Thymus (tissue), 11 donors: ENCODE results near the gene RPAP3. TPM values are rescaled to one million over a fixed set of nuclear protein-coding genes. Genes with fewer than 3 reads are reported as not detected.

Experiments
- DNase-seq, 9 donors: peaks; one replicate each; pipeline ENCODE4 v3.0.0-alpha.2; 2013; ENCODE audit warnings: low spot score in 9 of 9, low read depth in 6 of 9, missing footprints in 1 of 9
- H3K27ac ChIP-seq, 2 donors: one replicate each; pipeline ENCODE4 v1.5.1; 2013; ENCODE audit warnings: control low read depth in 1 of 2, low read depth in 1 of 2, low read length in 1 of 2, mild to moderate bottlenecking in 1 of 2, moderate library complexity in 1 of 2
- H3K27me3 ChIP-seq, 2 donors: one replicate each; pipeline ENCODE4 v1.5.1; 2013; ENCODE audit warnings: low read length in 1 of 2; ENCODE audit not compliant: control insufficient read depth in 2 of 2, insufficient read depth in 1 of 2
- H3K36me3 ChIP-seq, 2 donors: one replicate each; pipeline ENCODE4 v1.5.1; 2013; ENCODE audit warnings: low read length in 1 of 2, mild to moderate bottlenecking in 1 of 2, moderate library complexity in 1 of 2; ENCODE audit not compliant: control insufficient read depth in 2 of 2, insufficient read depth in 2 of 2
- H3K4me1 ChIP-seq, 2 donors: one replicate each; pipeline ENCODE4 v1.5.1; 2013; ENCODE audit warnings: low read length in 2 of 2; ENCODE audit not compliant: control insufficient read depth in 2 of 2, insufficient read depth in 2 of 2
- H3K4me3 ChIP-seq, 2 donors: one replicate each; pipeline ENCODE4 v1.5.1; 2013; ENCODE audit warnings: low read length in 2 of 2, control low read depth in 1 of 2, mild to moderate bottlenecking in 1 of 2
- H3K9me3 ChIP-seq, 2 donors: one replicate each; pipeline ENCODE4 v1.5.1; 2013; ENCODE audit warnings: low read length in 1 of 2, mild to moderate bottlenecking in 1 of 2; ENCODE audit not compliant: control insufficient read depth in 2 of 2, insufficient read depth in 1 of 2
- WGBS: extraction: QIAGEN DNeasy Blood & Tissue Kit; methylation state at CpG from one replicate; pipeline ENCODE4 v1.1.7; 2013; 5-methylcytosine and 5-hydroxymethylcytosine counted together
- polyA plus RNA-seq: library from polyadenylated mRNA; stranded (reverse); fragments of 200-250 nt; gene quantifications from one replicate; pipeline ENCODE4 v1.2.3, GENCODE V29; 2013
- total RNA-seq: library from RNA; stranded (reverse); fragments of 120-200 nt; gene quantifications from one replicate; pipeline ENCODE4 v1.2.4, GENCODE V29; 2013
- donor health status: healthy.

RPAP3 gene
- total and polyA plus RNA-seq, 2 donors, result 20.9 to 30.5 TPM

- peak in 1 of 9 donors; percentile 36 for DNase-seq
- no peak overlapping the region for H3K27ac ChIP-seq
- H3K36me3 ChIP-seq, result no peaks in the 10 kb centered on the region
- no peak overlapping the region for H3K4me3 ChIP-seq
- no peaks in the 10 kb centered on the region for H3K9me3 ChIP-seq
- H3K4me1 ChIP-seq, result peaks cover 15 to 22% of the 10 kb centered on the region in 2 donors
- no peaks in the 10 kb centered on the region for H3K27me3 ChIP-seq
- 44% methylated on average over 5 of the region's 5 CpGs for WGBS
Observed at GRCh38 chr12:47707905-47708543, 2.2 kb upstream of the RPAP3 start.

- Histone ChIP-seq H3K36me3 (no peaks in the 10 kb centered on the region), H3K4me1 (peaks cover 15 to 20% of the 10 kb centered on the region in 2 donors), H3K9me3 (no peaks in the 10 kb centered on the region), H3K27ac (no peak overlapping the region), H3K27me3 (no peaks in the 10 kb centered on the region), H3K4me3 (no peak overlapping the region)
- no peak for DNase-seq
Observed at GRCh38 chr12:47707355-47707754, 1.5 kb upstream of the RPAP3 start.

- peak in 1 of 9 donors; percentile 30 for DNase-seq
- WGBS, result 5% methylated on average over 9 of the region's 9 CpGs
- H3K4me1 ChIP-seq, result peaks cover 15 to 20% of the 10 kb centered on the region in 2 donors
- no peaks in the 10 kb centered on the region for H3K9me3 ChIP-seq
- H3K27ac ChIP-seq, result peak overlapping the region in 1 of 2 donors; percentile 94
- H3K36me3 ChIP-seq, result peaks cover 6% of the 10 kb centered on the region in 2 donors
- H3K4me3 ChIP-seq, result peak overlapping the region; percentile 68 to 90
- H3K27me3 ChIP-seq, result no peaks in the 10 kb centered on the region
Observed at GRCh38 chr12:47705229-47705565, 633 bp downstream of the RPAP3 start.

GRCh38 chr12:47704719-47705118 lies 1.1 kb downstream of the RPAP3 start:
- no peaks in the 10 kb centered on the region for H3K27me3 ChIP-seq
- no peaks in the 10 kb centered on the region for H3K9me3 ChIP-seq
- DNase-seq, result no peak
- H3K36me3 ChIP-seq, result peaks cover 6 to 9% of the 10 kb centered on the region in 2 donors
- peaks cover 15 to 20% of the 10 kb centered on the region in 2 donors for H3K4me1 ChIP-seq
- WGBS, result 97% methylated on average over 9 of the region's 9 CpGs
- H3K4me3 ChIP-seq, result peak overlapping the region; percentile 68 to 90
- no peak overlapping the region for H3K27ac ChIP-seq

- 97% methylated on average over 2 of the region's 2 CpGs for WGBS
- Histone ChIP-seq H3K27ac (no peak overlapping the region), H3K36me3 (peaks cover 10 to 35% of the 10 kb centered on the region in 2 donors), H3K4me3 (no peak overlapping the region), H3K4me1 (peaks cover 3 to 9% of the 10 kb centered on the region in 2 donors), H3K27me3 (no peaks in the 10 kb centered on the region), H3K9me3 (no peaks in the 10 kb centered on the region)
- DNase-seq, result no peak
Observed at GRCh38 chr12:47700263-47700662, 5.6 kb downstream of the RPAP3 start.

GRCh38 chr12:47698631-47699030 lies 7.2 kb downstream of the RPAP3 start:
- WGBS, result 98% methylated on average over 7 of the region's 7 CpGs
- Histone ChIP-seq H3K36me3 (peaks cover 10 to 42% of the 10 kb centered on the region in 2 donors), H3K27me3 (no peaks in the 10 kb centered on the region), H3K27ac (no peak overlapping the region), H3K4me3 (no peak overlapping the region), H3K9me3 (no peaks in the 10 kb centered on the region), H3K4me1 (no peaks in the 10 kb centered on the region)
- DNase-seq, result no peak

- no peaks in the 10 kb centered on the region for H3K4me1 ChIP-seq
- WGBS, result 62% methylated on average over 4 of the region's 4 CpGs
- DNase-seq, result no peak
- no peaks in the 10 kb centered on the region for H3K27me3 ChIP-seq
- H3K9me3 ChIP-seq, result no peaks in the 10 kb centered on the region
- no peak overlapping the region for H3K27ac ChIP-seq
- H3K36me3 ChIP-seq, result peaks cover 12 to 44% of the 10 kb centered on the region in 2 donors
- no peak overlapping the region for H3K4me3 ChIP-seq
Observed at GRCh38 chr12:47698055-47698454, 7.8 kb downstream of the RPAP3 start.

- no peak overlapping the region for H3K27ac ChIP-seq
- peaks cover 4 to 19% of the 10 kb centered on the region in 2 donors for H3K36me3 ChIP-seq
- no peaks in the 10 kb centered on the region for H3K9me3 ChIP-seq
- no peak overlapping the region for H3K4me3 ChIP-seq
- H3K4me1 ChIP-seq, result no peaks in the 10 kb centered on the region
- DNase-seq, result no peak
- H3K27me3 ChIP-seq, result no peaks in the 10 kb centered on the region
- WGBS, result 97% methylated on average over 2 of the region's 2 CpGs
Observed at GRCh38 chr12:47689215-47689614, 16.6 kb downstream of the RPAP3 start.

GRCh38 chr12:47687636-47688035 lies 18.2 kb downstream of the RPAP3 start:
- no peak for DNase-seq
- no peaks in the 10 kb centered on the region for H3K4me1 ChIP-seq
- no peaks in the 10 kb centered on the region for H3K9me3 ChIP-seq
- peaks cover 0 to 22% of the 10 kb centered on the region in 2 donors for H3K36me3 ChIP-seq
- WGBS, result 97% methylated on average over 3 of the region's 3 CpGs
- H3K4me3 ChIP-seq, result no peak overlapping the region
- no peaks in the 10 kb centered on the region for H3K27me3 ChIP-seq
- H3K27ac ChIP-seq, result no peak overlapping the region
